H1 (cell line): Measurements from ENCODE around the gene NEK10. TPM values are rescaled to one million over a fixed set of nuclear protein-coding genes. Genes with fewer than 3 reads are reported as not detected.

ENCODE experiments used
- BACH1 ChIP-seq: IDR thresholded peaks from 2 replicates; pipeline ENCODE4 v1.6.1; 2012; ENCODE audit warnings: low read length, improper control_type of control experiment
- CBX8 ChIP-seq: fragments of 300-800, 300-1000 bp; sonication (generic); IDR thresholded peaks from 2 replicates; pipeline ENCODE4 v1.7.1; 2016; ENCODE audit warnings: low read depth, low read length, borderline replicate concordance
- EGR1 ChIP-seq: IDR thresholded peaks from 2 replicates; pipeline ENCODE4 v1.6.1; 2011; ENCODE audit warnings: low read depth, low read length, borderline replicate concordance
- EP300 ChIP-seq, 2 experiments: IDR thresholded peaks; 1 replicate in 1 of 2; 2 replicates in 1 of 2; pipeline ENCODE4 v1.6.1; 2011 to 2012; ENCODE audit warnings: low read depth in 2 of 2, low read length in 2 of 2, mild to moderate bottlenecking in 2 of 2, borderline replicate concordance in 1 of 2, inconsistent platforms in 1 of 2, moderate library complexity in 1 of 2
- HDAC2 ChIP-seq, 2 experiments: fragments of 300-600 bp in 1 of 2; sonication (generic) in 1 of 2; IDR thresholded peaks; 2 replicates each; pipeline ENCODE4 v1.6.1; 2011 to 2012; ENCODE audit warnings: low read depth in 2 of 2, low read length in 2 of 2, mild to moderate bottlenecking in 2 of 2, moderate library complexity in 2 of 2, borderline replicate concordance in 1 of 2, inconsistent platforms in 1 of 2
- HDAC6 ChIP-seq: IDR thresholded peaks from one replicate; pipeline ENCODE4 v1.7.1; 2012; ENCODE audit warnings: low read depth, mild to moderate bottlenecking, inconsistent platforms, low read length, moderate library complexity
- KDM4A ChIP-seq: IDR thresholded peaks from one replicate; pipeline ENCODE4 v1.7.1; 2012; ENCODE audit warnings: low read depth, mild to moderate bottlenecking, moderate library complexity, low read length, inconsistent platforms; ENCODE audit not compliant: severe bottlenecking
- KDM5A ChIP-seq: fragments of 200-600 bp; IDR thresholded peaks from 2 replicates; pipeline ENCODE4 v1.7.1; 2012; ENCODE audit warnings: mild to moderate bottlenecking, low read length, inconsistent platforms, mixed read lengths
- POLR2AphosphoS5 ChIP-seq: IDR thresholded peaks from 2 replicates; pipeline ENCODE4 v1.6.1; 2011; ENCODE audit warnings: low read depth, low read length
- RXRA ChIP-seq: IDR thresholded peaks from 2 replicates; pipeline ENCODE4 v1.6.1; 2011; ENCODE audit warnings: low read depth, mild to moderate bottlenecking, low read length, moderate library complexity; ENCODE audit not compliant: insufficient read depth
- SIN3A ChIP-seq, 2 experiments: IDR thresholded peaks in 1 of 2; conservative IDR thresholded peaks in 1 of 2; 2 replicates each; pipeline ENCODE4 v1.6.1; 2011 to 2012; ENCODE audit warnings: low read length in 2 of 2, improper control_type of control experiment in 1 of 2, low read depth in 1 of 2, mild to moderate bottlenecking in 1 of 2
- SIX5 ChIP-seq: IDR thresholded peaks from 2 replicates; pipeline ENCODE4 v1.6.1; 2011; ENCODE audit warnings: mild to moderate bottlenecking, low read depth, low read length
- SP1 ChIP-seq: IDR thresholded peaks from 2 replicates; pipeline ENCODE4 v1.6.1; 2011; ENCODE audit warnings: low read depth, low read length
- SP2 ChIP-seq: IDR thresholded peaks from 2 replicates; pipeline ENCODE4 v1.6.1; 2012; ENCODE audit warnings: mild to moderate bottlenecking, low read length, inconsistent platforms
- SP4 ChIP-seq: IDR thresholded peaks from 2 replicates; pipeline ENCODE4 v1.6.1; 2012; ENCODE audit warnings: low read length, inconsistent platforms
- SRF ChIP-seq: IDR thresholded peaks from 2 replicates; pipeline ENCODE4 v1.6.1; 2011; ENCODE audit warnings: mild to moderate bottlenecking, low read depth, low read length, moderate library complexity
- TCF12 ChIP-seq: IDR thresholded peaks from 2 replicates; pipeline ENCODE4 v1.6.1; 2011; ENCODE audit warnings: low read depth, mild to moderate bottlenecking, low read length
- TEAD4 ChIP-seq: IDR thresholded peaks from 2 replicates; pipeline ENCODE4 v1.6.1; 2012; ENCODE audit warnings: low read depth, low read length, inconsistent platforms, mixed read lengths
- polyA plus RNA-seq, 7 experiments: library from polyadenylated mRNA; depleted of rRNA in 3 of 7; stranded (reverse) in 5 of 7; unstranded in 2 of 7; fragments of >200 nt in 5 of 7; fragments of 200-250 nt in 2 of 7; gene quantifications; 1 replicate in 5 of 7; 2 replicates in 1 of 7; 4 replicates in 1 of 7; pipeline versions ENCODE4 v1.2.1 to v1.2.3, GENCODE V29; 2011 to 2013; ENCODE audit warnings: missing spikeins in 2 of 7, mixed read lengths in 2 of 7
- total RNA-seq: library from RNA; stranded (reverse); fragmentation: NEBNext Ultra II Directional; extraction: Animal tissue kit (Norgen Biotek cat#: 25700); gene quantifications from 2 replicates; pipeline ENCODE4 v1.2.1, GENCODE V29; 2021
- TF ChIP-seq, protein P1 (sequence below): IDR thresholded peaks from 2 replicates; pipeline ENCODE4 v1.6.1; 2012; ENCODE audit warnings: inconsistent platforms
- TF ChIP-seq, protein P2 (sequence below): IDR thresholded peaks from 2 replicates; pipeline ENCODE4 v1.6.1; 2011; ENCODE audit warnings: low read length, improper control_type of control experiment
- TF ChIP-seq, protein P3 (sequence below): IDR thresholded peaks from 2 replicates; pipeline ENCODE4 v1.6.1; 2012; ENCODE audit warnings: inconsistent platforms

NEK10 gene
- total and polyA plus RNA-seq, 2 of the 8 experiments (the other 6 are each of a cell fraction or from before 2014, with no cell fraction given) = 0.18 to 0.50 TPM

DNA sequence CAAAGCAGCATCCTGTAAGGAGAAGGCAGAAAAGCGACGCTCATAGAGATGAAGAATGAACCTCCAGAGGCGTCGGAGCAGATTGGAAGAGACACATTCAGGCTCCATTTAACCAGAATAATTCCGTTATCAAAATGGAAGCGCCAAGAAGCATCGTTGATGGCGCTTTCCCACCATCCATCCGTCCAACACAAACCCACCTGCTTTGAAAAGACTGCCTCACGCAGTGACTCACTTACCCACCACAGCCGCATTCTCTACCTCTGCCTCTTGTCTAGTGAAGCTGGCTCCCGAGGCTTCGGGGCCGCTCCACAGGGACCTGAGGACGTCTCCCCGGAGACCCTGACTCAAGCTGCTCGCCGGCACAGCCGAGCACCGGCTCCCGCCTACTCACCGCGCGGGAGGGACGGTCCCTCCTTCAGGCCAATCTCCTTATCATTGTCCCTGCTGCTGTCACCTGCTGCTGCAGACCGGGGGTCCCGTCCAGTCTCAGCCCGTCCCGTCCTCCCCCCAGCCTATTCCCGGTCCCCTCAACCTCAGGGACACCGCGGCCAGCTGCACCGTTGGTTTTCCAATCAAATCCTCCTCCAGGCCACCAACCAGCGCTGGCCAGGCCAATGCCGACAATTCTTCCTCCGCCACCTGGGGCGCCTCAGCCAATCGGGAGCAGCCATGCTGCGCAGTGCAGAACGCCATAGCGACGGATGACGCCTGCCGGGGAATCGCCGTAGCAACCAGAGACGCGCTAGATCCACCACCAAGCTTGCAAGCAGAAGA lies at the start of gene NEK10 (continued):
- TF ChIP-seq SP4 (no peak), KDM4A (peak; percentile 82), SIX5 (peak; percentile 10; the same call in 1 of the 2 replicates), CBX8 (no peak), EGR1 (no peak), SRF (no peak), POLR2AphosphoS5 (peak; percentile 84), TEAD4 (no peak), SP2 (no peak), KDM5A (no peak), SP1 (peak; percentile 98), BACH1 (no peak), HDAC6 (no peak), RXRA (no peak), HDAC2 (IDR thresholded peaks at IDR 0.05; ENCODE audit: borderline replicate concordance in 1 of 2, low read depth in 2 of 2, low read length in 2 of 2) (peak; percentile 71 to 96; a peak in 2 of 4 replicates), SIN3A (conservative IDR thresholded peaks at IDR 0.05 in 1 of 2, IDR thresholded peaks at IDR 0.05 in 1 of 2; ENCODE audit: low read depth in 1 of 2, low read length in 2 of 2) (peak; percentile 99 to 100), TCF12 (no peak), EP300 (IDR thresholded peaks at IDR 0.05; ENCODE audit: borderline replicate concordance in 1 of 2, low read depth in 2 of 2, low read length in 2 of 2) (no peak)
- TF ChIP-seq, protein P1, sequence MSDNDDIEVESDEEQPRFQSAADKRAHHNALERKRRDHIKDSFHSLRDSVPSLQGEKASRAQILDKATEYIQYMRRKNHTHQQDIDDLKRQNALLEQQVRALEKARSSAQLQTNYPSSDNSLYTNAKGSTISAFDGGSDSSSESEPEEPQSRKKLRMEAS = peak; percentile 59
- TF ChIP-seq, protein P2, sequence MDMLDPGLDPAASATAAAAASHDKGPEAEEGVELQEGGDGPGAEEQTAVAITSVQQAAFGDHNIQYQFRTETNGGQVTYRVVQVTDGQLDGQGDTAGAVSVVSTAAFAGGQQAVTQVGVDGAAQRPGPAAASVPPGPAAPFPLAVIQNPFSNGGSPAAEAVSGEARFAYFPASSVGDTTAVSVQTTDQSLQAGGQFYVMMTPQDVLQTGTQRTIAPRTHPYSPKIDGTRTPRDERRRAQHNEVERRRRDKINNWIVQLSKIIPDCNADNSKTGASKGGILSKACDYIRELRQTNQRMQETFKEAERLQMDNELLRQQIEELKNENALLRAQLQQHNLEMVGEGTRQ = peak; percentile 3; the same call in 1 of the 2 replicates
- TF ChIP-seq, protein P3, sequence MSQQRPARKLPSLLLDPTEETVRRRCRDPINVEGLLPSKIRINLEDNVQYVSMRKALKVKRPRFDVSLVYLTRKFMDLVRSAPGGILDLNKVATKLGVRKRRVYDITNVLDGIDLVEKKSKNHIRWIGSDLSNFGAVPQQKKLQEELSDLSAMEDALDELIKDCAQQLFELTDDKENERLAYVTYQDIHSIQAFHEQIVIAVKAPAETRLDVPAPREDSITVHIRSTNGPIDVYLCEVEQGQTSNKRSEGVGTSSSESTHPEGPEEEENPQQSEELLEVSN = peak; percentile 30; the same call in 1 of the 2 replicates
